DMS53 (cell line): ENCODE measurements around the gene MGP.
A peak's percentile ranks its signal among the peaks of the same experiment; 100 is the strongest.

ENCODE experiments used
- DNase-seq: peaks from one replicate; lab custom pipeline; 2025; lab: John Stamatoyannopoulos, UW

The MGP gene

GRCh38 chr12:14885718-14886221 lies at the start of gene MGP:
Gene MGP (minus strand): TSS chr12:14885854. CDS start chr12:14885791, 63 bp downstream.
- DNase-seq: peak; percentile 29

DNA sequence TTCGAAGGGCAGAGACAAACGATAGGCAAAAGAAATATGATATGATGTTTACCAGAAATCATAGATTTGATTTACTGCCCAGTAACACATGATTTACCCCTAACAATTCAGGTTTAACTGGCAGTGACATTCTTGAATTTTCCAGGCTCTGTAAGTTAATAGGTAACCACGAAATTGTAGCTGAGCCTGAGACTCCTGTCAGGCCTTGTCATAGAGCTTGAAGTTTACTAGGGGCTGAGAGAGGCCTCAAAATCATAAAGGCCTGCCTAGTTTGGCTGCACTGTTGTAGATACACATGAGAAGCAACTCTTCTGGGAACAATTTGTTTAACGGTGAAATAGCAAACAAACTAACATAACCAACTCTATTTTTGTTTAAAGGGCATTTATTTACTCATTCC lies 49.4 kb upstream of the MGP start:
- peak; percentile 83 for DNase-seq

DNA sequence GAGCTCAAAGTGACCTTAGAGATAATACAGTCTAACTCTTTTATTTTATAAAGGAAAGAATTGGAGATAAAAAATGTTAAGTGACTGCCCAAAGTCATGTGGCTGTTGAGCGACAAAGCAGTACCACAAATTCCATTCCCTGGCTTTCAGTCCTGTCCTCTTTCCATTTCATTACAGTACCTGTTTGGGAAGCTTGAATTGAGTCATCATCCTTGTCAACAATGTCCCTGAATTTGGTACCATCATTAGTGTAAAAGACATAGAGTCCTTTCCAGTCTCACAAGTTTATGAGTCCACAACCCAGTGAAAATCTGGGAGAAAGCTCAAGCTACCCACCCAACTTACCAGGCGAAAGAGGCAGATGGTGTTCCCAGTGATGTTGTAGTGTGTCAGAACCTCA lies 48.9 kb upstream of the MGP start:
- DNase-seq: peak; percentile 61

- DNase-seq: no peak
Observed at GRCh38 chr12:14931791-14932560, 46.3 kb upstream of the MGP start.

DNA sequence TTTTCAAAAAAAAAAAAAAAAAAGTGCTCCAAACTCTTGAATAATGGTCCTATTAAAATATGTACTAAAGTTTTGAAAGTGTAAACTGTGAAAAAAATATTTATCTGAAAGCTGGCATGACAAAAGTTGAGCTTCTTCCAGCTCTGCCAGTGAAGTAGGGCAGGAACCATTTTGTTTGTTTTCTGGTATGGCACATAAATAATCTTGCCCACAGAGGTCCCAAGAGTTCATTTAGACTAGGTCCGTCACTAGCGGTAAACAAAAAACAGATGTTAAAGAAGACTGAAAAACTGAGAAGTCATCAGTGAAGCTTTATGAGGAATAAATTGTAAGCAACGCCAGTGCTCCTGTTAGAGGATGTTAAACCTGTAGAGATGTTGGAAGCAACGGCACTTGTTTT lies 45.7 kb upstream of the MGP start:
- no peak for DNase-seq

DNA sequence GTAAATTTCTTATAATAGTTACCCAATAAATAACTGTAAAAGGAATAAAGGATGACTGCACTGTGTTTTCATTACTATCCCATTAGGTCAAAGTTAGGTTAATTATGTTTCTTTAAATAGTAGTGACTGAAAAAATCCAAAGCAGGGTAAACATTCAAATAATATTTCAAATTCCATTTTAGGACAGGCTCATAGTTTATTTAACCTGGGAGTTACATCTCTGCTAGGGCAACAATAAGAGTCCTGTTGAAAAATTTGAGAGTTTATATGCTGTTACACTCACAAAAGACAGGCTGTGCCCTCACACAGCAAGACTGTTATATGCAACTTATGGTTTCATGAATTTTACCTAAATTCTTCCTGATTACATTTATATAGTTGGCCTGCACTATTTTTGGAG lies 44.6 kb upstream of the MGP start:
- no peak for DNase-seq

GRCh38 chr12:14928931-14929330 lies 43.3 kb upstream of the MGP start:
- peak; percentile 96 for DNase-seq

DNA sequence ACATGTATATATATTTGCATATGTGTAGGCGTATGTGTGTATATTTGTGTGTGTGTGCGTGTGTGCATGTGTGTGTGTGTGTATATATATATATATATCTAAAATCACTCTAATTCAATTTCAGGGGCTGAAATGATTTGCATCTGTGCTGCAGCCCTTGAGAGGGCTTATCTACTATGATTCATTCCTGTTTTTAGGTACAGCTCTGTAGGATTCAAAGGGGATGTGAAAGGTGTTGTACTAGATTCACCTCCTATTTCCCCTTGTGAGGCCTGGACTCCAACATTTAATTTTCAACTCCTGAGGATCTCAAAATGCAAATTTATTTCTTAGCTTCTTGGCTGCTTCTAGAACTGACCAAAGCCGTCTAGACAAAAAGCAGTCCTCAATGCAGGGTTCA lies 41.6 kb upstream of the MGP start:
- DNase-seq: no peak

DNA sequence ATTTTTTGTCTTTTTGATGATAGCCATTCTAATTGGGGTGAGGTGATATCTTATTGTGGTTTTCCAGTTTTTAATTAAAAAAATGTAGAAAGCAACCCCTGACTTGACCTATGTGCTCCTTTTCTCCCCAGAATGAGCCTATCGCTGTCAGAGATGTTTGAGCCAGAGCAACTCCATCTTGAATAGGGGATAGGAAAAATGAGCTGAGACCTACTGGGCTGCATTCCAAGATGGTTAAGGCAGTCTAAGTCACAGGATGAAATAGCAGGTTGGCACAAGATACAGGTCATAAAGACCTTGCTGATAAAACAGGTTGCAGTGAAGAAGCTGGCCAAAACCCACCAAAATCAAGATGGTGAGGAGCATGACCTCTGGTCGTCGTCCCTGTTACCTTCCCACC lies 38.9 kb upstream of the MGP start:
- no peak for DNase-seq

DNA sequence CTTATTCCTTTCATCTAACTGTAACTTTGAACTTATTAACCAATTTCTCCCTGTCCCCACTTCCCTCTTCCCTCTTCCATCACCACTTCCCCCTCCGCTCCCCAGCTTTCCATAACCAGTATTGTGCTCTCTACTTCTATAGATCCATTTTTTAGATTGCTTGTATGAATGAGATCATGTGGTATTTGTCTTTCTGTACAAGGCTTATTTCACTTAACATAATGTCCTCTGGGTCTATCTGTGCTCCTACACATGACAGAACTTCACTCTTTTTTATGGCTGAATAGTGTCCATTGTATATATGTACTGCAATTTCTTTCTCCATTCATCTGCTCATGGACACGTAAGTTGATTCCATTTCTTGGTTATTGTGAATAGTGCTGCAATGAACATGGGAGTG lies 38.3 kb upstream of the MGP start:
- DNase-seq: no peak

DNA sequence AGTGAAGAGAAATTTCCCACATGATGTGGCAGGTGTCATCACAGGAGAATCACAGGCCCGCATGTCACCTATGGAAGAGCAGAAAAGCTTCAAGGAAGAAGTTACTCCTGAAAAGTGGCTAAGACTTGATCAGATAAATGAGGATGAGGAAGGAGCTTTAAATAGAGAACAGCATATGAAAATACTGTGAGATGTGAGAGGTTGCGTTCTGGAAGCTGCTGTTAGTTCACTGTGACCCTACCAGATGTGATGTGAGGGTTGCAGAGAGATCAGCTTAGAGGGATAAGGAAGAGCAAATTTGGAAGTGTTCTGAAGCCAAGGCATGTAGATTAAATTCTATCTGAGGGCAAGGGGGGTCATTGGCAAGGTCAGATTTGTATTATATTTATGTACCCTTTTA lies 35.6 kb upstream of the MGP start:
- no peak for DNase-seq

DNA sequence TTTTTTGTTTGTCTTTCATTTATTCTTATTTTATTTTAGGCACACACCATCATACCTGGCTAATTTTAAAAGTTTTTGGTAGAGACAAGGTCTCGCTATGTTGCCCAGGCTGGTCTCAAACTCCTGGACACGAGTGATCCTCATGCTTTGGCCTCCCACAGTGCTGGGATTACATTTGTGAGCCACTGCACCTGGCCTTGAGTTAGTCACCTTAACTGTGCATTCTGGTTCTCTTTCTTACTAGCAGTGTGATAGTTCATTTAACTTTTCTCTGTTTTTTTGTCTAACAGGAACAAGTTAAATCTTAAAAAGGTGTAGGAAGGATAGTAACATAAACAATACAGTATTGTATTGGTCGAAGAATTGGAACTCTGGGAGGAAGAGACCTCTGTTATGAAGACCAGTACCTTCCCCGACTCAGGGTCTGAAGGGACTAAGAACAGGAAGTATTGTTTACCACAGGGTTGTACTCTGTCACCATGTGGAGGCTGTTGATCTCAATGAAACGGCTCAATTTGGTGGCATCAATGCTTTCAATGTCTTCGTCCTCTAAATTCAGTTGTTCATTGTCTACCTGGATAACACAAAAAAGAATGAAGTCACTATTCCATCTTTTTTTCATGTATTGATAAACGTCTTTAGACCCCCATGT lies 34.9 kb upstream of the MGP start:
- DNase-seq: no peak

GRCh38 chr12:14919455-14919854 lies 33.8 kb upstream of the MGP start:
- no peak for DNase-seq

DNA sequence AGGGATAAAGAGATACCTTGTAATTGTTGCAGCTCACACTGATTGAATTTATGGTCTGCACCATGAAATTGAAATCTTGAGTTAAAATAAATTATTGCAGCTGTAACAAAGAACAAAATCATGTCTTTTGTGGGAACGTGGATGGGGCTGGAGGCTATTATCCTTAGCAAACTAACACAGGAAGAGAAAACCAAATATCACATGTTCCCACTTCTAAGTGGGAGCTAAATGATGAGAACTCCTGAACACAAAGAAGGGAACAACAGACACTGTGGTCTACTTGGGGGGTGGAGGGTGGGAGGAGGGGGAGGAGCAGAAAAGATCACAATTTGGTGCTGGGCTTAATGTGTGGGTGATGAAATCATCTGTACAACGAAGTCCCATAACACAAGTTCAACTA lies 30.1 kb upstream of the MGP start:
- no peak for DNase-seq

- DNase-seq: peak; percentile 24
Observed at GRCh38 chr12:14913381-14913781, 27.7 kb upstream of the MGP start.

- no peak for DNase-seq
Observed at GRCh38 chr12:14911131-14911530, 25.5 kb upstream of the MGP start.

- no peak for DNase-seq
Observed at GRCh38 chr12:14910090-14910915, 24.6 kb upstream of the MGP start.

DNA sequence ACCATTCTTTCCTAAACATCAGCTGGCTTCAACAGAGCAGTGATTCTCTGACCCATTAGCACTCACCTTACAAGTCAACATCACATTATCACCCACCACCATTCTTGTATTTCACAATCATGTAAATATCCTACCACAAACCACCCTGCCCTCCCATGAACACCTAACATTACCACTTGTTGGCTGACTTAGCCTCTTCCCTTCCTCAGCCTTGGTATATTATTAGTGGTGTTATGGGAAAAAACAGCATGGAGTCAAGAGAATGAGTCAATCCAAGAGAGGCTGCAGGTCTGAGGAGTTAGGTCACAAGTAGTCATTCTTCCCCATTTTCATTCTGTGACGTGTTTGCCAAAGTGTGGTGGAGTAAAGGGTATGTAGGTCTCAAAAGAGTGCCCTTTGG lies 22.3 kb upstream of the MGP start:
- no peak for DNase-seq

DNA sequence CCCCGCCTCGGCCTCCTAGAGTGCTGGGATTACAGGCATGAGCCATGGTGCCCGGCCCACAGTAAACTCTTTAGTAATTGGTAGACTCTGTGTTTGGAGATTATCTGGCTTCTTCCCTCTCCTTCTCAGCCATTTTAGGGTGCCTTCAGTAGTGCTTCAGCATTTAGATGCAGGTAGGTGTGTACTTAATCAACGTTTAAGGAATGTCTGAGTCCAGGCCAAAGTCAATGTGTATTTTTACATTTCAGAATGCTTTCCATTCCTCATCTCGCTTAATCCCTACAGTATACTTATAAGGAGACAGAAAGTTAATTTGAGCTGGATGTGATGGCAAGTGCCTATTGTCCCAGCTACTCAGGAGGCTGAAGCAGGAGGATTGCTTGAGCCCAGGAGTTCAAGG lies 20.5 kb upstream of the MGP start:
- no peak for DNase-seq

DNA sequence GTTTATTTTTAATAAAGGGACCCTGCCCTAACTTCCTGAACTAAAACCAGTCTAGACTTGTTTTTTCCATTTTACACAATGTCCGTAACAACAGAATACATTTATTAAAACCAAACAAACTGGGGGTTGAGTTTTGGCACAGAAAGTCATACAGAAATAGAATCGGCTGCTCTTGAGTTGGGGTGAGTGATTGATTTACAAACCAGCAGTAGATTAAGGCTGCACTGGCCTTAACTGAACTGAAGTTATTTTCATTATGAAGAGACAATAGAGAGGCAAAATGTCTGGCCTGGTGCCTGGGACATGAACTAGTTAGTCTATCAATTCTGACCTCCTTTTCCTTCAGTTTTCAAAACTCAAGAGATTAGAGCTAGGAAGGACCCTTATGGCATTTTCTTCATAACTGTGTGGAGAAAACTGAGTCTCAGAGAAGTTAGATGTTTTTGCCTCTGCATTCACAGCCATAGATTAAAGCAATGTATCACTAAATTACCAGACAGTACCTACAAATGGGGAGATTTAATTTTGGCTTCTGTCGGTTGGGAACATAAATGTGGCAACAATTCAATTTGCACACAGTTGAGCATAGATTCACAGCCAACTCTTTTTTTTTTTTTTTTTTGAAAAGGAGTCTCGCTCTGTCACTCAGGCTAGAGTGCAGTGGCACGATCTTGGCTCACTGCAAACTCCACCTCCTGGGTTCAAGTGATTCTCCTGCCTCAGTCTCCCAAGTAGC lies 19.8 kb upstream of the MGP start:
- no peak for DNase-seq

GRCh38 chr12:14904854-14905253 lies 19.2 kb upstream of the MGP start:
- no peak for DNase-seq
